BE2C (cell line): ENCODE data around the gene GP9.
A peak's percentile ranks its signal among the peaks of the same experiment; 100 is the strongest.

Experiments used
- DNase-seq: peaks from one replicate; pipeline ENCODE4 v3.0.0-alpha.2; 2020
- H3K27me3 ChIP-seq: fragments of 250-450 bp; sonication (Bioruptor Pico); 2 replicates; pipeline ENCODE4 v1.5.1; 2020; ENCODE audit warnings: mild to moderate bottlenecking
- H3K36me3 ChIP-seq: fragments of 250-450 bp; sonication (Bioruptor Pico); 2 replicates; pipeline ENCODE4 v1.5.1; 2020; ENCODE audit warnings: mild to moderate bottlenecking
- H3K4me1 ChIP-seq: fragments of 250-450 bp; sonication (Bioruptor Pico); 2 replicates; pipeline ENCODE4 v1.5.1; 2020
- H3K4me3 ChIP-seq: 2 replicates; pipeline ENCODE4 v1.5.1; 2011; ENCODE audit warnings: low read depth, low read length
- H3K9me3 ChIP-seq: fragments of 250-450 bp; sonication (Bioruptor Pico); 2 replicates; pipeline ENCODE4 v1.5.1; 2020
- CTCF ChIP-seq: IDR thresholded peaks from 2 replicates; pipeline ENCODE4 v1.5.1; 2012; ENCODE audit warnings: mild to moderate bottlenecking, low read depth, low read length

The GP9 gene

GRCh38 chr3:129016356-129016719 lies 44.2 kb upstream of the GP9 start:
- DNase-seq: peak; percentile 52
- TF ChIP-seq CTCF: no peak; the same call in 1 of the 2 replicates
- H3K4me3 ChIP-seq: no peak overlapping the region
- no peaks in the 10 kb centered on the region for H3K27me3 ChIP-seq
- peaks cover 5% of the 10 kb centered on the region; the same call in 1 of the 2 replicates for H3K4me1 ChIP-seq
- H3K9me3 ChIP-seq: no peaks in the 10 kb centered on the region
- no peaks in the 10 kb centered on the region for H3K36me3 ChIP-seq

GRCh38 chr3:129016720-129017483 lies 43.7 kb upstream of the GP9 start:
- peaks cover 5% of the 10 kb centered on the region; the same call in 1 of the 2 replicates for H3K4me1 ChIP-seq
- H3K4me3 ChIP-seq: no peak overlapping the region
- DNase-seq: no peak
- H3K9me3 ChIP-seq: no peaks in the 10 kb centered on the region
- H3K27me3 ChIP-seq: no peaks in the 10 kb centered on the region
- no peaks in the 10 kb centered on the region for H3K36me3 ChIP-seq
- no peak for TF ChIP-seq CTCF

- peaks cover 5% of the 10 kb centered on the region; the same call in 1 of the 2 replicates for H3K4me1 ChIP-seq
- no peak for TF ChIP-seq CTCF
- no peaks in the 10 kb centered on the region for H3K36me3 ChIP-seq
- H3K4me3 ChIP-seq: no peak overlapping the region
- H3K27me3 ChIP-seq: no peaks in the 10 kb centered on the region
- no peak for DNase-seq
- no peaks in the 10 kb centered on the region for H3K9me3 ChIP-seq
Measured at GRCh38 chr3:129017484-129017899, 43.1 kb upstream of the GP9 start.

GRCh38 chr3:129018271-129018670 lies 42.3 kb upstream of the GP9 start:
- no peak for DNase-seq
- Histone ChIP-seq H3K4me3 (no peak overlapping the region), H3K9me3 (no peaks in the 10 kb centered on the region), H3K4me1 (peaks cover 5% of the 10 kb centered on the region; the same call in 1 of the 2 replicates), H3K27me3 (no peaks in the 10 kb centered on the region), H3K36me3 (no peaks in the 10 kb centered on the region)
- TF ChIP-seq CTCF: no peak

GRCh38 chr3:129018751-129019150 lies 41.8 kb upstream of the GP9 start:
- no peaks in the 10 kb centered on the region for H3K9me3 ChIP-seq
- no peaks in the 10 kb centered on the region for H3K27me3 ChIP-seq
- TF ChIP-seq CTCF: no peak
- H3K36me3 ChIP-seq: no peaks in the 10 kb centered on the region
- DNase-seq: no peak
- H3K4me1 ChIP-seq: peaks cover 5% of the 10 kb centered on the region; the same call in 1 of the 2 replicates
- H3K4me3 ChIP-seq: no peak overlapping the region

GRCh38 chr3:129019266-129019665 lies 41.3 kb upstream of the GP9 start:
- DNase-seq: no peak
- no peak for TF ChIP-seq CTCF
- H3K4me1 ChIP-seq: peaks cover 5% of the 10 kb centered on the region; the same call in 1 of the 2 replicates
- no peaks in the 10 kb centered on the region for H3K36me3 ChIP-seq
- H3K27me3 ChIP-seq: no peaks in the 10 kb centered on the region
- H3K4me3 ChIP-seq: no peak overlapping the region
- no peaks in the 10 kb centered on the region for H3K9me3 ChIP-seq
